Skeletal muscle tissue (tissue), 4 donors: ENCODE measurements around the gene CRKL. TPM values are rescaled to one million over a fixed set of nuclear protein-coding genes. Genes with fewer than 3 reads are reported as not detected.

Source experiments
- H3K27ac ChIP-seq: one replicate; pipeline ENCODE4 v1.7.0; 2013; ENCODE audit warnings: mild to moderate bottlenecking, low read depth, low read length, inconsistent platforms
- H3K27me3 ChIP-seq, 3 donors: one replicate each; pipeline ENCODE4 v1.7.0; 2013; ENCODE audit warnings: low read length in 3 of 3; ENCODE audit not compliant: control insufficient read depth in 3 of 3, insufficient read depth in 3 of 3
- H3K36me3 ChIP-seq, 3 donors: one replicate each; pipeline ENCODE4 v1.7.0; 2013; ENCODE audit warnings: low read length in 3 of 3; ENCODE audit not compliant: control insufficient read depth in 3 of 3, insufficient read depth in 3 of 3
- H3K4me1 ChIP-seq, 3 donors: one replicate each; pipeline ENCODE4 v1.7.0; 2013; ENCODE audit warnings: low read length in 3 of 3, mild to moderate bottlenecking in 3 of 3; ENCODE audit not compliant: control insufficient read depth in 3 of 3, insufficient read depth in 3 of 3
- H3K4me3 ChIP-seq, 3 donors: one replicate each; pipeline ENCODE4 v1.7.0; 2013; ENCODE audit warnings: low read length in 3 of 3
- H3K9ac ChIP-seq, 3 donors: one replicate each; pipeline ENCODE4 v1.7.0; 2013; ENCODE audit warnings: low read length in 3 of 3, mild to moderate bottlenecking in 3 of 3, moderate library complexity in 2 of 3, low read depth in 1 of 3
- H3K9me3 ChIP-seq, 3 donors: one replicate each; pipeline ENCODE4 v1.7.0; 2013; ENCODE audit warnings: low read length in 3 of 3; ENCODE audit not compliant: control insufficient read depth in 3 of 3
- total RNA-seq: library from RNA; depleted of rRNA; stranded (reverse); fragments of >200 nt; gene quantifications from one replicate; pipeline ENCODE4 v1.2.3, GENCODE V29; 2014
- donor health status: Osteomylitis.

The CRKL gene
- total RNA-seq, 1 donor from 2014 or later: 45.9 TPM

DNA sequence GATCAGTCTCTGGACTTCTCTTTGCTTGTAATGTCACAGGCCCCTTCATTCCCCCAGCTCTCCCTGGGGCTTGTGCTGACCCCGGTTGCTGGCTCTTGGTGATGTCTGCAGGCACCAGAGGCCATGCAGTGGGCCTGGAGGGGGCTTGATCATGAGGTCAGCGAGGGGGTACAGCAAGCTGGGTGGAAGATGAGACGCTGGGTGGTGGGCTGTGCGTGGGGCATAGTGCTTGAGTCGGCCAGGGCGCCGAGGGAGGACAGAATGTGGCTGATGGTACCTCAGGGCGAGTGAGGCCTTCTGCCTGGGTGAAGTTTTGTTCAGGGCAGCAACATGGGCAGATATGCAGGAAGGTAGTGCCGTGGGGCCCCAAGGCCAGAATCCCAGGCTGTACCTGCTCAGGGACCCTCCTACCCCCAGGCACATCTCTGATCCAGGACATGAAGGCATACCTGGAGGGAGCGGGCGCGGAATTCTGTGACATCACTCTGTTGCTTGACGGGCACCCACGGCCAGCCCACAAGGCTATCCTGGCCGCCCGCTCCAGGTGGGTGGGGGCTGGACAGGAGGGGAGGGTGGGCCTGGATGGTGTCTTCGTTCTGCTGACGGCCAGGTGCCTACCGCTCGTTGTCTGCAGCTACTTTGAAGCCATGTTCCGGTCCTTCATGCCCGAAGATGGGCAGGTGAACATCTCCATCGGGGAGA lies 78.3 kb downstream of the CRKL start:
- H3K9ac ChIP-seq: no peak overlapping the region
- no peak overlapping the region for H3K4me3 ChIP-seq
- H3K27ac ChIP-seq: no peak overlapping the region
- peaks cover 59 to 76% (median 63%) of the 10 kb centered on the region in 3 donors for H3K36me3 ChIP-seq
- no peaks in the 10 kb centered on the region for H3K9me3 ChIP-seq
- no peaks in the 10 kb centered on the region for H3K27me3 ChIP-seq
- peaks cover 5 to 16% (median 11%) of the 10 kb centered on the region in 3 donors for H3K4me1 ChIP-seq

DNA sequence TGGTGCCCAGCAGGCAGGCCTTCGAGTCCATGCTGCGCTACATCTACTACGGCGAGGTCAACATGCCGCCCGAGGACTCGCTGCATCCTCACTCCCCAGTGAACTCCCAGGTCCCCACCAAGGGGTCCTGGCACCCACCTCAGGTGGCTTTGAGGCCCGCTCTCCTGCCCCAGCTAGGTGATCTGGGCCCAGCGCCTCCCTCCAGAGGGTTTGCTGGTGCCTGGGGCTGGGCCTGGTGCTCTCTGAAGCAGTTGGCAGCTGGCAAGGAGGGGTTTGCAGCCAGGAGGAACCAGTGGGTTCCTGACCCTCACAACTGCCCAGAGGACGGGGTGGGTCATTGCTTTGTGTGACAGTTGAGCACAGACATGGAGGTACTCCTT lies 78.8 kb downstream of the CRKL start:
- Histone ChIP-seq H3K9me3 (no peaks in the 10 kb centered on the region), H3K36me3 (peaks cover 61 to 73% (median 64%) of the 10 kb centered on the region in 3 donors), H3K4me3 (no peak overlapping the region)

DNA sequence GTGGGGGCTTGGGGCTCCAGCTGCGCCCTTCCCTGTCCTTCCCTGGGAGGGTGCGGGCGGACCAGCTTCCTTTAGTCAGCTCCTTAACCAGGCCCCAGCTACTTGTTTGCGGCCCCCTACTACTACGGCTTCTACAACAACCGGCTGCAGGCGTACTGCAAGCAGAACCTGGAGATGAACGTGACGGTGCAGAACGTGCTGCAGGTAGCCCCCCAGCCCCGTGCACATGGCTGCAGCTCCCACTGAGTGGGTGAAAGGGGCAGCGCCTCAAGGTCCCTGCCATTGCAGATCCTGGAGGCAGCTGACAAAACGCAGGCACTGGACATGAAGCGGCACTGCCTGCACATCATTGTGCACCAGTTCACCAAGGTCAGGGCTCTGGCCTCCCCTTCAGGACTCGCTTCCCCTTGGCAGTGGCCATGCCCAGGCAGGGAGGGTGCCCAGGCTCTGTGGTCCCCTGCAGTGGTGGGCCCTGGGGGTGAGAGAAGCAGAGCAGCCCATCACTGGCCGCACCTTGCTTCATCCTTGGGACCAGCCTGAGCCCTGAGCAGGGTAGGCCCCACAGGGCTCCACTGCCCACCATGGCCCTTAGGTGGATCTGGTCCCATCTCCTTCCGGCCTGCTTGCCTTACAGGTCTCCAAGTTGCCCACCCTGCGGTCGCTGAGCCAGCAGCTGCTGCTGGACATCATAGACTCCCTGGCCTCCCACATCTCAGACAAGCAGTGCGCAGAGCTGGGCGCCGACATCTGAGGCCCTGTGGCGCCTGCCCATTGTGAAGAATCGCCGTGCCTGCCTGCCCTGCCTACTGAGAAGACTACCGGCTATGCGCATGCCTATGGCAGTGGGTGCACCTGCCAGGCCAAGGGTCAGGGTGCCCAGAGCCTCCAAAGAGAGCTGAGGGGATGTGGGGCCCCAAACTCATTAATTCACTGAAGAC lies 79.7 kb downstream of the CRKL start:
- Histone ChIP-seq H3K4me3 (no peak overlapping the region), H3K9me3 (no peaks in the 10 kb centered on the region), H3K27me3 (no peaks in the 10 kb centered on the region), H3K9ac (no peak overlapping the region), H3K36me3 (peaks cover 57 to 66% (median 57%) of the 10 kb centered on the region in 3 donors), H3K27ac (no peak overlapping the region), H3K4me1 (peaks cover 15 to 28% (median 22%) of the 10 kb centered on the region in 3 donors)

More for the DNA sequence above, 78.8 kb downstream of the CRKL start:
- no peak overlapping the region for H3K9ac ChIP-seq
- no peaks in the 10 kb centered on the region for H3K27me3 ChIP-seq
- H3K4me1 ChIP-seq: peaks cover 10 to 22% (median 16%) of the 10 kb centered on the region in 3 donors
- no peak overlapping the region for H3K27ac ChIP-seq

DNA sequence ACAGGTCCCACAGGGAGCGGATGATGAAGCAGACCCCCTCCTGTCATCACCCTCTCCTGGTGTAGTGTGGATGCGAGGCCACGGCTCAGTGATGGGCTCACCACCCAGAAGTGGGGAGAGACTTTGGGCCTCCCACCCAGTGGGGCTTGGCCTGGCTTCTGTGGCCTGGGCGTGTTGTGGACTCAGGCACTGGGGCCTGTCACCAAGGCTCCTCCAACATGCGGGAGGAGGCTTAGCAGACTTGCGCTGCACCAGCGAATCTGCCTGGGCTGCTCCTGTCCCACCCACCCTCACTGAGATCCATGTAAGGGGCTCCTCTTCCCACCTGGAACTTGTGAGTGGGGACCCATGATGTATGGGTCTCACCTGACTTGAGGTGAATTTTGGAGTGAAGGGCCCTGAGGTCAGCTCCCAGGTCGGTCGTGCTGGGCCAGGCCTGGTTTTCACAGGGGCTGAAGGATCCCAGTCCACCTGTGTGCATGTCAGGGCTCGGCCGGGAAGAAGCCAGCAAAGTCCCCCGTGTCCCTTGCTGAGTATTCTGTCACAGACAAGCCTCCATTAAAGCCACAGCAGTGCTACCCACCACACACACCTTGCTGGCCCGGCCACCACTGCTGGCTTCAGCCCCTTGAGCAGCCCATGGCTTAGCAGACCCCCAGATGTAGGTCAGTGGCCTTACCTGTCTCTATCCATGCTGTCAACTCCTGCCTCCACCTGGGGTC lies 80.5 kb downstream of the CRKL start:
- H3K27me3 ChIP-seq: no peaks in the 10 kb centered on the region
- peaks cover 49 to 57% (median 49%) of the 10 kb centered on the region in 3 donors for H3K36me3 ChIP-seq
- no peaks in the 10 kb centered on the region for H3K9me3 ChIP-seq

DNA sequence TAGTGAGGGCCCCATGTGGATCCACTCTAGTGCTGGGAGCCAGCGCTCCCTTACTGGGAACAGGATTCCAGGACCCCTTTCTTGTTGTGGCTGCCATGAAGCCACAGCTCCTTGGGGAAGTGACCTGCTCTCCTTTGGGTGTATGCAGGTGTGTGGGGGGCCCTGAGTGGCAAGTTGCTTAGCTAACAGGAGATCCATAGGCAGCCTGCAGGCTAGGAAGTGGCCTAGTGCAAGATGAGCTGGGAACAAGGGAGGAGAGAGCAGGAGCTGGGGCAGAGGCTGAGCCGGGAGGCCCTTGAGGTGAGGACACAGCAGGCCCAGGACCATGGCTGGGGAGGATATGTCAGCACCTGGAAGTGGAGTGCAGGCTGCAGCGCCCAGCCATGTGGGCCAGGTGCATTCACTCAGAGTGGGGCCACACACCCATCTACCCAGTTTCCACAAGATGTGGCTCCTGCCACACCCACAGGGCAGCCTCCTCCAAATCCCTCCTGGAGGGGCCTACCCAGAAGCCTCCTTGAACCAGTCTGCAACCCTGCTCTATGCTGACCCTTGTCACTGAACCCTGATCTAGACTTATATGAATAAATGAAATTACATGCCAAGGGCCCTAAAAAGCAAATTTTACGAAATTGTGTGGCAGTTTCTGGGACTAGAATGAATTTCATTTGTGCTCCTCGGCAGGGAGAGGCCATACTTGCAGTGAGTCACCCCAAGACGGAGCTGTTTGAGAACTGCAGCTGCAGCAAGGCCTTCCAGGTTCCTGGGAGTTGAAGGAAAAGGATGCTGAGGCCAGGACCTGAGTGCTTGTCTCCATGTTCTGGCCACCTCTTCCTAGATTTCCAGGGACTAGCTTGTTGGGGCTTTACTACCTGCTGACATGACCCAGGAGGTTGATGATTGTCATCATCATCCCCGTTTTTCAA lies 81.5 kb downstream of the CRKL start:
- H3K36me3 ChIP-seq: peaks cover 41 to 49% (median 44%) of the 10 kb centered on the region in 3 donors
- no peak overlapping the region for H3K4me3 ChIP-seq
- no peak overlapping the region for H3K27ac ChIP-seq
- no peaks in the 10 kb centered on the region for H3K9me3 ChIP-seq
- no peak overlapping the region for H3K9ac ChIP-seq
- no peaks in the 10 kb centered on the region for H3K27me3 ChIP-seq
- H3K4me1 ChIP-seq: peaks cover 26 to 40% (median 33%) of the 10 kb centered on the region in 3 donors

More for the DNA sequence above, 80.5 kb downstream of the CRKL start:
- Histone ChIP-seq H3K27ac (no peak overlapping the region), H3K4me1 (peaks cover 16 to 31% (median 23%) of the 10 kb centered on the region in 3 donors), H3K9ac (no peak overlapping the region), H3K4me3 (no peak overlapping the region)

DNA sequence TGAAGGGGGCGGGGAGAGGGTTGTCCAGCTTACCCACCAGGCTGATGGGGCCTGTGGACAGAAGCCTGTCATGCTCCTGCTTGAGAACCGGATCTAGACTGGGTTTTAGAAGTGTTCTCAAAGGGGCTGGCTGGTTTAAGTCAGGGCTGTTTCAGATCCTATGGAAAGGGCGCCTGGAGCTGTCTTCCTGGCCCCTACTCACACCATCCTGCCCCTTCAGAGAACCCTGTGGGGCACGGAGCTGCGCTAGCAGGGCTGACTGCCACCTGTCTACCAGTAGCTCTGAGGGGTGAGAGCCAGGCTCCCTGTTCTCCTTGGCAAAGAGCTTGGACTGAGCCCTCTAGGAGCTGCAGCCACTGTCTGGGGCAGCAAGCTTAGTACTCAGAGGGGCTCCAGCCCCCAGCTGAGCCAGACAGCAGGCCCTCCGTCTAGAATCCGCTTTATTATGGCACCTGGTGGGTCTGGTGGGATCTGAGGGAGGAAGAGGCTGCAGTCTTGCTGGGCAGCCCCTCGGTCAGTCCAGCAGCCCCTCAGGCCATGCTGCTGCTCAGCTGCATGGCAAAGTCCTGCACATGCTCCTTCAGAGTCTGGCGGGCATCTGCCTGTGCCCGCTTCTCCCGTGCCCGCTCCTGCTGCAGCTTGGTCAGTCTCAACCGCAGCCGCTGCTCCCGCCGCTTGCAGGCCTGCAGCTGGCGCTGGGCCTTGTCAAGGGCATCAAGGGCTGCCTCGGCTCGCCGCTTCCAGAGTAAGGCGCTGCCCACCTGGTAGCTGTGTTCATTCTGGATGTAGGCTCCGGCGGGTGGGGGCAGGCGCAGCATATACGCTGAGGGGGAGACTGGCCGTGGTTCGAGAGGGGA lies 82.4 kb downstream of the CRKL start:
- H3K4me3 ChIP-seq: no peak overlapping the region
- H3K27me3 ChIP-seq: no peaks in the 10 kb centered on the region
- H3K27ac ChIP-seq: no peak overlapping the region
- peaks cover 30 to 46% (median 37%) of the 10 kb centered on the region in 3 donors for H3K4me1 ChIP-seq
- H3K36me3 ChIP-seq: peaks cover 40 to 44% (median 41%) of the 10 kb centered on the region in 3 donors
- H3K9me3 ChIP-seq: no peaks in the 10 kb centered on the region
- H3K9ac ChIP-seq: peak overlapping the region in 2 of 3 donors; percentile 20 to 95

DNA sequence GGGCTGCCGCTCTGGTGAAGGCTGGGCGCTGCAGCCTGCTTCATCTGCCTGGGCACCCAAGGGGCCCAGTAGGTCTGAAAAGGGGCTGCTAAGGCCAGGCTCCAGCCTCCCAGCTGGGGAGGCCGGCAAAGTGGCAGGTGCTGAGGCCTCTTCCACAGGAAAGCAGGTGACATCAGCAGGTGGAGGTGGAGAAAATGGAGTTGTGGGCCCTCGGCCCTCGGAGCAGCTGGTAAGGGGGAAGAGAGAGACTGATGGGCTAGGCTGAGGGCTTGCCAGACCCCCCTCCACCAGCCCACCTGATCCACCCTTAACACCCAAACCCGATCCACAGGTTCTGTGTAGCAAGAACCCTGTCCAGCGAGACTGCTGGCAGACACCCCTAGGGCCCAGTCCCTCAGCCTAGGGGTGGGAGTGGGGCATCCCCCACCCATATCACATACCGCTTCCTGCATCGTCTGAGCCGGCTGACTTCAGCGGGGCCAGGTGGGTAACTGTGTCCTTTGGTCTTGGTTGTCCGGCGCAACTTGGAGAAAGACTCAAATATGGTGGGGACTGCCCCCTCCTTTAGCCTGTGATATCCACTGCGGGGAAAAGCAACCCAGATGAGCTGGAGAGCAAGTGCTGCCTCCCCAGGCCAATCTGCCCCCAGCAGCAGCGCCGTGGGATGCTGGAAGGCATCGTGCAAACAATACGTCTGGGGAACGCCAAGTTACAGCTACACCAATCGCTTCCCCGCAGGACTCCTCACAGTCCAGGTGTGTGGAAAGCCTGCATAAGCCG lies 83.2 kb downstream of the CRKL start:
- peak overlapping the region; percentile 95 to 96 (median 95) for H3K9ac ChIP-seq
- H3K4me3 ChIP-seq: peak overlapping the region; percentile 87 to 97 (median 94)
- H3K9me3 ChIP-seq: no peaks in the 10 kb centered on the region
- H3K36me3 ChIP-seq: peaks cover 38 to 41% (median 39%) of the 10 kb centered on the region in 3 donors
- no peaks in the 10 kb centered on the region for H3K27me3 ChIP-seq
- H3K27ac ChIP-seq: peak overlapping the region; percentile 98
- H3K4me1 ChIP-seq: peaks cover 30 to 46% (median 37%) of the 10 kb centered on the region in 3 donors
